ENCODE results near the gene ZNF107.

GRCh38 chr7:64758151-64758550 is 92.2 kb downstream of the ZNF107 start:
- TF ChIP-seq CTCF (conservative IDR thresholded peaks at IDR 0.05 in 1 of 2, IDR thresholded peaks at IDR 0.05 in 1 of 2; ENCODE audit: low read depth in 1 of 2, low read length in 2 of 2) (no peak), EZH2 (IDR thresholded peaks at IDR 0.05; ENCODE audit: low read length, missing control alignments) (no peak)
